H1 (cell line): ENCODE measurements around the gene TEX55. TPM values are rescaled to one million over a fixed set of nuclear protein-coding genes. Genes with fewer than 3 reads are reported as not detected.

ENCODE experiments used
- CTCF ChIA-PET: fragments of 300-600 bp; sonication (Branson Sonifier 250); formaldehyde crosslinking; loops from one replicate; lab custom pipeline; 2021; ENCODE audit not compliant: partially characterized antibody; lab: Charles Lee
- POLR2A ChIA-PET: fragments of 300-600 bp; sonication (Branson Sonifier 250); formaldehyde crosslinking; loops from one replicate; lab custom pipeline; 2021; ENCODE audit warnings: inconsistent platforms; ENCODE audit not compliant: partially characterized antibody; lab: Charles Lee
- DNase-seq, 2 experiments: peaks; one replicate each; pipeline versions ENCODE4 v3.0.0 to v3.0.0-alpha.2; 2010 to 2022; ENCODE audit warnings: low spot score in 2 of 2, low read depth in 1 of 2, mixed read lengths in 1 of 2
- FAIRE-seq: peaks from 2 replicates; lab custom pipeline; 2011; peaks lifted over from hg19 to GRCh38; lab: Jason Lieb, UNC
- H2AFZ ChIP-seq: 2 replicates; pipeline ENCODE4 v1.8.1; 2012; ENCODE audit warnings: low read length, inconsistent platforms
- H2AK5ac ChIP-seq: 2 replicates; pipeline ENCODE4 v1.6.1; 2013; ENCODE audit warnings: low read depth, low read length
- H2BK120ac ChIP-seq: replicated peaks from 2 replicates; pipeline ENCODE3; 2013; ENCODE audit warnings: low read depth, low read length, inconsistent platforms
- H2BK12ac ChIP-seq: 2 replicates; pipeline ENCODE4 v1.6.1; 2013; ENCODE audit warnings: low read depth, low read length
- H2BK15ac ChIP-seq: 2 replicates; pipeline ENCODE4 v1.6.1; 2013; ENCODE audit warnings: low read length
- H2BK20ac ChIP-seq: 2 replicates; pipeline ENCODE4 v1.6.1; 2013; ENCODE audit warnings: low read length
- H2BK5ac ChIP-seq: 2 replicates; pipeline ENCODE4 v1.6.1; 2013; ENCODE audit warnings: low read depth, low read length
- H3K14ac ChIP-seq: 2 replicates; pipeline ENCODE4 v1.6.1; 2013; ENCODE audit warnings: inconsistent platforms; ENCODE audit not compliant: insufficient read length
- H3K18ac ChIP-seq: 2 replicates; pipeline ENCODE4 v1.6.1; 2013; ENCODE audit warnings: low read length; ENCODE audit errors: extremely low read depth
- H3K23ac ChIP-seq: 2 replicates; pipeline ENCODE4 v1.6.1; 2013; ENCODE audit warnings: inconsistent platforms; ENCODE audit not compliant: insufficient read length
- H3K23me2 ChIP-seq: 2 replicates; pipeline ENCODE4 v1.6.1; 2013; ENCODE audit warnings: low read depth, low read length
- H3K27ac ChIP-seq: 2 replicates; pipeline ENCODE4 v1.6.1; 2011; ENCODE audit warnings: low read depth, low read length, inconsistent platforms
- H3K27me3 ChIP-seq, 4 experiments: replicated peaks in 1 of 4; 1 replicate in 1 of 4; 2 replicates in 3 of 4; pipeline versions ENCODE4 v1.6.1 to v1.8.1; 2011 to 2013; ENCODE audit warnings: low read length in 3 of 4, mild to moderate bottlenecking in 3 of 4, inconsistent platforms in 2 of 4, mixed read lengths in 2 of 4, moderate library complexity in 1 of 4; ENCODE audit not compliant: control insufficient read depth in 3 of 4, insufficient read depth in 3 of 4; ENCODE audit errors: extremely low read depth in 1 of 4
- H3K36me3 ChIP-seq, 4 experiments: 2 replicates each; pipeline versions ENCODE4 v1.6.1 to v1.8.1; 2011 to 2013; ENCODE audit warnings: mild to moderate bottlenecking in 4 of 4, low read length in 3 of 4, moderate library complexity in 2 of 4, control low read depth in 1 of 4, inconsistent platforms in 1 of 4; ENCODE audit not compliant: insufficient read depth in 4 of 4, control insufficient read depth in 2 of 4
- H3K4ac ChIP-seq: replicated peaks from 2 replicates; pipeline ENCODE3; 2013; ENCODE audit warnings: low read length, low read depth, mixed read lengths, inconsistent platforms; ENCODE audit not compliant: insufficient read length
- H3K4me1 ChIP-seq, 4 experiments: replicated peaks in 1 of 4; 1 replicate in 1 of 4; 2 replicates in 3 of 4; pipeline versions ENCODE4 v1.6.1 to v1.8.1; 2011 to 2013; ENCODE audit warnings: low read length in 3 of 4, inconsistent platforms in 2 of 4, mixed read lengths in 1 of 4; ENCODE audit not compliant: insufficient read depth in 4 of 4, control insufficient read depth in 3 of 4
- H3K4me2 ChIP-seq, 2 experiments: 2 replicates each; pipeline versions ENCODE4 v1.6.1 to v1.8.1; 2011 to 2013; ENCODE audit warnings: low read depth in 2 of 2, low read length in 2 of 2, control low read depth in 1 of 2, inconsistent platforms in 1 of 2, mild to moderate bottlenecking in 1 of 2; ENCODE audit not compliant: insufficient read depth in 1 of 2
- H3K4me3 ChIP-seq, 4 experiments: fragments of 200-600, 300-600 bp in 1 of 4; sonication (generic), shearing (Covaris generic), sonication (Bioruptor Twin) in 1 of 4; 2 replicates each; pipeline versions ENCODE4 v1.5.1 to v1.8.1; 2011 to 2016; ENCODE audit warnings: low read length in 4 of 4, low read depth in 3 of 4, control low read depth in 2 of 4, inconsistent platforms in 2 of 4, mild to moderate bottlenecking in 2 of 4, mixed read lengths in 1 of 4, moderate library complexity in 1 of 4; ENCODE audit not compliant: insufficient read depth in 2 of 4; ENCODE audit errors: extremely low read depth in 1 of 4
- H3K56ac ChIP-seq: replicated peaks from 2 replicates; pipeline ENCODE3; 2013; ENCODE audit warnings: low read depth, mild to moderate bottlenecking, mixed read lengths, low read length, inconsistent platforms; ENCODE audit not compliant: insufficient read length
- H3K79me1 ChIP-seq: 2 replicates; pipeline ENCODE4 v1.6.1; 2013; ENCODE audit warnings: low read depth, low read length, control low read depth
- H3K79me2 ChIP-seq, 2 experiments: 2 replicates each; pipeline versions ENCODE4 v1.6.1 to v1.8.1; 2012 to 2013; ENCODE audit warnings: low read length in 2 of 2, mild to moderate bottlenecking in 2 of 2, inconsistent platforms in 1 of 2; ENCODE audit not compliant: insufficient read depth in 2 of 2, control insufficient read depth in 1 of 2
- H3K9ac ChIP-seq, 4 experiments: replicated peaks in 1 of 4; 1 replicate in 1 of 4; 2 replicates in 3 of 4; pipeline versions ENCODE4 v1.6.1 to v1.8.1; 2011 to 2013; ENCODE audit warnings: low read depth in 3 of 4, low read length in 3 of 4, control low read depth in 2 of 4, mild to moderate bottlenecking in 2 of 4, moderate library complexity in 2 of 4, inconsistent platforms in 1 of 4; ENCODE audit errors: extremely low read depth in 1 of 4
- H3K9me3 ChIP-seq, 2 experiments: 2 replicates each; pipeline versions ENCODE4 v1.6.1 to v1.8.1; 2012 to 2013; ENCODE audit warnings: mild to moderate bottlenecking in 2 of 2, moderate library complexity in 2 of 2, control low read depth in 1 of 2, inconsistent platforms in 1 of 2, low read depth in 1 of 2, low read length in 1 of 2, mixed read lengths in 1 of 2; ENCODE audit not compliant: insufficient read depth in 2 of 2
- H4K20me1 ChIP-seq, 2 experiments: replicated peaks in 1 of 2; 2 replicates each; pipeline versions ENCODE3 to v1.8.1; 2011 to 2013; ENCODE audit warnings: inconsistent platforms in 2 of 2, low read length in 2 of 2, mild to moderate bottlenecking in 1 of 2; ENCODE audit not compliant: insufficient read depth in 2 of 2, control insufficient read depth in 1 of 2
- H4K5ac ChIP-seq: 2 replicates; pipeline ENCODE4 v1.6.1; 2013; ENCODE audit warnings: low read length, low read depth, mixed read lengths, inconsistent platforms; ENCODE audit not compliant: insufficient read length
- H4K8ac ChIP-seq: 2 replicates; pipeline ENCODE4 v1.8.0; 2013; ENCODE audit warnings: mild to moderate bottlenecking, moderate library complexity, low read length, inconsistent platforms; ENCODE audit not compliant: insufficient read depth; ENCODE audit errors: extremely low read depth
- H4K91ac ChIP-seq: replicated peaks from 2 replicates; pipeline ENCODE3; 2013; ENCODE audit warnings: low read length, mixed read lengths, inconsistent platforms; ENCODE audit not compliant: insufficient read length
- JUND ChIP-seq: IDR thresholded peaks from 2 replicates; pipeline ENCODE4 v1.6.1; 2011; ENCODE audit warnings: mild to moderate bottlenecking, improper control_type of control experiment, low read length
- KDM1A ChIP-seq: fragments of 200-600, 300-600 bp; sonication (generic); IDR thresholded peaks from 2 replicates; pipeline ENCODE4 v1.7.1; 2016; ENCODE audit warnings: mild to moderate bottlenecking, low read length, borderline replicate concordance
- POLR2A ChIP-seq, 2 experiments: IDR thresholded peaks; 1 replicate in 1 of 2; 2 replicates in 1 of 2; pipeline ENCODE4 v1.6.1; 2011; ENCODE audit warnings: low read depth in 2 of 2, low read length in 2 of 2, mild to moderate bottlenecking in 2 of 2; ENCODE audit errors: control extremely low read depth in 1 of 2
- TAF1 ChIP-seq: IDR thresholded peaks from 2 replicates; pipeline ENCODE4 v1.6.1; 2011; ENCODE audit warnings: mild to moderate bottlenecking, low read depth, low read length
- TBP ChIP-seq: IDR thresholded peaks from 2 replicates; pipeline ENCODE4 v1.6.1; 2011; ENCODE audit warnings: low read depth, low read length, improper control_type of control experiment
- YY1 ChIP-seq: IDR thresholded peaks from 2 replicates; pipeline ENCODE4 v1.6.1; 2011; ENCODE audit warnings: low read depth, mild to moderate bottlenecking, low read length
- WGBS, 2 experiments: shearing (Covaris generic) in 1 of 2; methylation state at CpG; one replicate each; pipeline versions ENCODE4 v1.1.6 to v1.1.7; 2013 to 2015; ENCODE audit warnings: low lambda C conversion rate in 2 of 2, mixed read lengths in 2 of 2, inconsistent platforms in 1 of 2, low coverage in 1 of 2, missing lambda C conversion rate in 1 of 2; ENCODE audit not compliant: insufficient replicate concordance in 2 of 2, insufficient coverage in 1 of 2, insufficient read length in 1 of 2; ENCODE audit errors: extremely low coverage in 1 of 2, missing lambda C conversion rate in 1 of 2; 5-methylcytosine and 5-hydroxymethylcytosine counted together
- polyA plus RNA-seq, 7 experiments: library from polyadenylated mRNA; depleted of rRNA in 3 of 7; stranded (reverse) in 5 of 7; unstranded in 2 of 7; fragments of >200 nt in 5 of 7; fragments of 200-250 nt in 2 of 7; gene quantifications; 1 replicate in 5 of 7; 2 replicates in 1 of 7; 4 replicates in 1 of 7; pipeline versions ENCODE4 v1.2.1 to v1.2.3, GENCODE V29; 2011 to 2013; ENCODE audit warnings: missing spikeins in 2 of 7, mixed read lengths in 2 of 7
- total RNA-seq: library from RNA; stranded (reverse); fragmentation: NEBNext Ultra II Directional; extraction: Animal tissue kit (Norgen Biotek cat#: 25700); gene quantifications from 2 replicates; pipeline ENCODE4 v1.2.1, GENCODE V29; 2021

The TEX55 gene
- total and polyA plus RNA-seq, 2 of the 8 experiments (the other 6 are each of a cell fraction or from before 2014, with no cell fraction given) = not detected

DNA sequence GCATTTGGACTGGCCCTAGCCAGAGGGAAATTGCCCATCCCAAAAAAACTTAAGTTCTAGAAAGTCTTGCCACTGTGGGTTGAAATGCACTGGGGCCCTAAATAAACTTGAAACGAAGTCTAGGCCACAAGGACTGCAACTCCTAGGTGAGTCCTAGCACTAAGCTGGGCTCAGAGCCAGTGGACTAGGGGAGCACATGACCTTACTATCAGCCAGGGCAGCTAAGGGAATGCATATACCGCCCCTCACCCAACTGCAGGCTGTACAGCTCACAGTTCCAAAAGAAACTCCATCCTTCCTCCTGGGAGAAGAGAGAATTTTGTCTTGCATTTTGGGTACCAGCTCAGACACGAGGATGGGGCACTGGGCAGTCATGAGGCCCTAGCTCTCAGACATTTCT, 23.6 kb upstream of the TEX55 start:
- H3K79me1 ChIP-seq = no peaks in the 10 kb centered on the region
- no peak overlapping the region for H2AFZ ChIP-seq
- no peak for DNase-seq
- no peaks in the 10 kb centered on the region for H3K23me2 ChIP-seq
- no peak overlapping the region for H3K4me2 ChIP-seq
- POLR2A ChIA-PET = no interaction called here
- H4K5ac ChIP-seq = no peak overlapping the region
- H3K9ac ChIP-seq = no peak overlapping the region
- TF ChIP-seq YY1 = no peak
- TF ChIP-seq TBP = no peak
- no peak for TF ChIP-seq KDM1A
- no peak for TF ChIP-seq TAF1
- TF ChIP-seq JUND = no peak
- TF ChIP-seq POLR2A (IDR thresholded peaks at IDR 0.05; ENCODE audit: control extremely low read depth in 1 of 2, low read depth in 2 of 2, low read length in 2 of 2) = no peak
- TF ChIP-seq, all 59 proteins: peak for 0
- H2AK5ac ChIP-seq = no peak overlapping the region
- no peak overlapping the region for H4K91ac ChIP-seq
- H3K18ac ChIP-seq = no peak overlapping the region
- peaks cover 1 to 7% (median 3%) of the 10 kb centered on the region in 4 experiments; a peak in 5 of 7 replicates for H3K4me1 ChIP-seq
- no peak overlapping the region for H3K4me3 ChIP-seq
- 58% methylated on average over 3 of the region's 3 CpGs; no CpG with 5 or more reads in 1 of the 2 experiments for WGBS, 2 experiments
- no peak overlapping the region for H3K56ac ChIP-seq
- H2BK12ac ChIP-seq = no peak overlapping the region
- H2BK15ac ChIP-seq = no peak overlapping the region
- H3K23ac ChIP-seq = no peak overlapping the region
- no peaks in the 10 kb centered on the region for H3K79me2 ChIP-seq
- no peaks in the 10 kb centered on the region for H3K27me3 ChIP-seq
- no peak overlapping the region for H3K4ac ChIP-seq
- CTCF ChIA-PET = interaction anchor here (0.8 to 3.6 kb wide), 9 partner anchors 8 to 248 kb away, joined by 3 to 19 read pairs (median 4); partner anchors contain the start of gene TEX55
- H2BK5ac ChIP-seq = no peak overlapping the region
- peaks cover 27 to 36% of the 10 kb centered on the region in 2 experiments for H3K9me3 ChIP-seq
- no peak overlapping the region for H2BK120ac ChIP-seq
- H4K20me1 ChIP-seq = no peaks in the 10 kb centered on the region
- H3K27ac ChIP-seq = no peak overlapping the region
- 0 out of 2 replicates have a peak overlapping the region, but pooled peaks have one; percentile 48 for H2BK20ac ChIP-seq
- H3K14ac ChIP-seq = no peak overlapping the region
- FAIRE-seq = no peak
- no peak overlapping the region for H4K8ac ChIP-seq
- peaks cover 0 to 11% (median 1%) of the 10 kb centered on the region in 4 experiments; a peak in 3 of 8 replicates for H3K36me3 ChIP-seq
